Stimulated activated naive B cell treated with anti-CD40 and anti-IgM and Interleukin-4, amounts not matched to agents 10 μg/mL and 1 μg/mL and 100 μg/mL, for 72 hours (primary cell): ENCODE measurements around the gene FOXD4L6.
"Not testable (repeated sequence)": the region's sequence is repeated elsewhere in the genome, so short reads cannot be mapped to it uniquely, and the experiment has no call there.

Experiments
- ATAC-seq, 2 donors: fragments of 150-1000 bp; cut with Tn5 transposase; replicated peaks; 2 replicates each; pipeline ENCODE4 v1.10.0; 2021; ENCODE audit warnings: moderate library complexity in 1 of 2
- DNase-seq: peaks from one replicate; pipeline ENCODE4 v3.0.0; 2021
- H3K27ac Mint-ChIP-seq: one replicate; pipeline ENCODE4 v1.8.0; 2022; ENCODE audit warnings: mild to moderate bottlenecking, mixed read lengths
- H3K27me3 Mint-ChIP-seq, 2 donors: one replicate each; pipeline ENCODE4 v1.8.0; 2022; ENCODE audit warnings: mixed read lengths in 2 of 2
- H3K36me3 Mint-ChIP-seq, 2 donors: one replicate each; pipeline ENCODE4 v1.8.0; 2022; ENCODE audit warnings: mixed read lengths in 2 of 2, mild to moderate bottlenecking in 1 of 2
- H3K4me1 Mint-ChIP-seq, 2 donors: one replicate each; pipeline ENCODE4 v1.8.0; 2022; ENCODE audit warnings: mixed read lengths in 2 of 2, mild to moderate bottlenecking in 1 of 2
- H3K4me3 Mint-ChIP-seq, 2 donors: one replicate each; pipeline ENCODE4 v1.8.0; 2022; ENCODE audit warnings: mild to moderate bottlenecking in 2 of 2, mixed read lengths in 2 of 2, moderate library complexity in 1 of 2
- H3K9me3 Mint-ChIP-seq, 2 donors: one replicate each; pipeline ENCODE4 v1.8.0; 2022; ENCODE audit warnings: mixed read lengths in 2 of 2, mild to moderate bottlenecking in 1 of 2

FOXD4L6 gene

DNA sequence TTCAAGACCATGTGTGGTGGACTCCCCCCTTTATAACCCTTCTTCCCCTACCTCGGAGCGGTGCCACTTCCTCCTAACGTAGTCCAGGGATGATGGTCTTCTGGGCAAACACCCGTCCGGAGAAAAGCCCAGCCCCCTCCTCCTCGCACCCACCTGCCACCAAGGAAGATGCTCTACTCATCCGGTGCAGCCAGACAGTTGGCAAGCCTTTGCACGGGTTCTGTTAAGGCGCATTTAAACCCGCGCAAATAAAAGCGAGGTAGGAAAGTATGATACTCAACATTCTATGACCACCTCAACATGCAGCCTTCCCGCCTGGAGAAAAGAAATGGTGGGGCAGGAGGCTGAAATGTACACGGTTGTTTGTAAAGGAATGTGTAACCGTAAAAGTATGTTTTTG, at the start of gene FOXD4L6:
Gene FOXD4L6 (minus strand): TSS at position 101 of the 400 bp plus-strand sequence. CDS start 298 bp downstream, outside the sequence.
- H3K4me3 Mint-ChIP-seq, H3K4me1 Mint-ChIP-seq, DNase-seq, H3K9me3 Mint-ChIP-seq, H3K27me3 Mint-ChIP-seq, ATAC-seq, H3K27ac Mint-ChIP-seq, H3K36me3 Mint-ChIP-seq: not testable (repeated sequence)

DNA sequence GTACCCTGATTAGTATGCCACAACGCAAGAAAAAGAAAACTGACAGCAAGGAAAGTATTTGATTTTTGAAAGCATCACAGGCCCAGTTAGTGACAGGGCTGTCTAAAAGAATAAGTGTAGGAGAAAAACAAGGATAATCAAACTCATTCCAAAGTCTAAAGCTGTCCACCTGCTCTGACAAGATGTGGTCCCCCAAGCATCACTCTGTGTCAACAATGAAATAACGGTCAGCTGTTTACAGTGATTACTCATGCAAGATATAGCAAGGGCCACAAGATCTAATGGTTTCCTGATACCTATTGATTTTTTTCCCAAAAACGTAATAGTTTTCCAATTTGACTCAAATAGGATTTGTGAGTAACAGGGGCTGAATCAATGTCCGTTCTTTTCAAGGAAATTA, 46.5 kb upstream of the FOXD4L6 start:
- H3K9me3 Mint-ChIP-seq, ATAC-seq, H3K4me3 Mint-ChIP-seq, DNase-seq, H3K27me3 Mint-ChIP-seq, H3K4me1 Mint-ChIP-seq, H3K36me3 Mint-ChIP-seq, H3K27ac Mint-ChIP-seq: not testable (repeated sequence)

DNA sequence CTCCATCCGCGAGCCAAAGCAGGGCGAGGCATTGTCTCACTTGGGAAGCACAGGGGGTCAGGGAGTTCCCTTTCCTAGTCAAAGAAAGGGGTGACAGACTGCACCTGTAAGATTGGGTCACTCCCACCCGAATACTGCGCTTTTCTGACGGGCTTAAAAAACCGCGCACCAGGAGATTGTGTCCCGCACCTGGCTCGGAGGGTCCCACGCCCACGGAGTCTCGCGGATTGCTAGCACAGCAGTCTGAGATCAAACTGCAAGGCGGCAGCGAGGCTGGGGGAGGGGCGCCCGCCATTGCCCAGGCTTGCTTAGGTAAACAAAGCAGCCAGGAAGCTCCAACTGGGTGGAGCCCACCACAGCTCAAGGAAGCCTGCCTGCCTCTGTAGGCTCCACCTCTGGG, 21.6 kb upstream of the FOXD4L6 start:
- not testable (repeated sequence) for H3K27ac Mint-ChIP-seq, ATAC-seq, H3K36me3 Mint-ChIP-seq, H3K4me1 Mint-ChIP-seq, H3K4me3 Mint-ChIP-seq, DNase-seq, H3K27me3 Mint-ChIP-seq, H3K9me3 Mint-ChIP-seq

DNA sequence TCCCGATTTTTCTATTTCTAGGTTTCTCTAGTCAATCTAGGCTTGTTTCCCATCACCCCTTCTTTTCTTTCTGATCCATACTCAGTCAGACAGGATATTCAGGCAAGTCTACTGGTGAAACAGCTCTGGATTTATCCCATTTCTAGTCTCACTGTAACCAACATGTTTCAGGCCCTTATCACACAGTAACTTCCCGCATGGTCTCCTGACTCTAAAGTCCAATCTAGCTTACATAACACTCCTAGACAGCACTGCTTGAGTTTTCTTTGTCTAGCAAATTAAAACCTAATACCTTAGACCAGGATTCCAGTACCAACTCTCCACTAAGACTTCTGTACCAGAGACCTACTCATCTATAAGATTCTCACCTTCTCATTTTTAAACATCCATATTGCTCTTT, 13.4 kb upstream of the FOXD4L6 start:
- not testable (repeated sequence) for DNase-seq, ATAC-seq, H3K4me3 Mint-ChIP-seq, H3K27ac Mint-ChIP-seq, H3K36me3 Mint-ChIP-seq, H3K9me3 Mint-ChIP-seq, H3K4me1 Mint-ChIP-seq, H3K27me3 Mint-ChIP-seq

DNA sequence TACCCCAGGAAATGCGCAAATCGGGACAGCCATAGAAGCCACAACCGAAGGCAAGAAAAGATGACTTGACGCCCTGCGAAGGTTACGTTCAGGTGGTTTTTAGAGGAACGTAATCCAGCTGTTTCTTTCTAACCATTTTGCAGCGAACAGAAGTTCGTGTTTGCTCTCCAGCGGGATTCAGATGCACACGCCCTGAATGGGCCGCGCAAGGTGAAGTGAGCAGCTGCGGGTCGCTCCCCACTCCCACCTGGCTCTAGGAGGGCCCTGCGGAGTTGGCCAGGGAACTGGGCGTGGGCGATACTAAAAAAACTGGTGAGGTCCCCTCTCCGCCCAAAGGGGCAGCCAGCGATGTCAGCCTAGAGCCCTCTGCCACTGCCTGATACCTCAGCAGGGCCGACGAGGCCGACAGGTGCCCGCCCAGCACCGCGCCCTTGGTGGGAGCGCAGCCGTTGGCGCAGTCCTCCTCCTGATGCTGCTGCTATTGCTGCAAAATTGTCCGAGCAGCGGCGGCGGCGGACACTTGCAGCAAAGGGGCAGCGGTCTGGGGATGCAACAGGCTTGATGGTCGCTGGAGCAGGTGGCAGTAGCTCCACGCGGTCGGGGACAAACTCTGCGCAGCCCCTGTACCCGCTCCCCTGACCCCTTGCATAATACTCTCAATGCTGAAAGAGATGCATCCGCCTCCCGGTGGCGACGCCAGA, 1.6 kb downstream of the FOXD4L6 start:
- not testable (repeated sequence) for H3K27me3 Mint-ChIP-seq, DNase-seq, H3K36me3 Mint-ChIP-seq, H3K27ac Mint-ChIP-seq, ATAC-seq, H3K4me3 Mint-ChIP-seq, H3K4me1 Mint-ChIP-seq, H3K9me3 Mint-ChIP-seq

DNA sequence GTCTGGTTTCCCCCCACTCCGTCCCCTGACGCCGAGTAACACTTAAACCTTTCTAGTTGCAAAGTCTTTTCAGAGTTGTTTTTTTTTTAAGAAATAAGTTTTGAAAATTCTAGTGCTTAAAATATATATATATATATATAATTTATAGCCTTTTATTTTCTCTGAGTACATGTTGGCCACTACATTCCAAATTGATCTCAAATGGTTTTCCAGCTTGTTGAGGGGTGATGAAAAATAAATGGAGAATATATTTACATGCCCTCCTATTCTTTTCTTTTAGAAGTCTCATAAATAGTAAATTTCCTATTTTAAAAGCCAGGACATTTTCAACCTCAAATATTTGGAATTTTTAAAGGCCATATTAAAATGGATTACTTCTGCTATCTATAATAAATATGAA, 2.5 kb downstream of the FOXD4L6 start:
- H3K36me3 Mint-ChIP-seq, H3K27me3 Mint-ChIP-seq, H3K4me1 Mint-ChIP-seq, H3K27ac Mint-ChIP-seq, H3K9me3 Mint-ChIP-seq, H3K4me3 Mint-ChIP-seq, DNase-seq, ATAC-seq: not testable (repeated sequence)

DNA sequence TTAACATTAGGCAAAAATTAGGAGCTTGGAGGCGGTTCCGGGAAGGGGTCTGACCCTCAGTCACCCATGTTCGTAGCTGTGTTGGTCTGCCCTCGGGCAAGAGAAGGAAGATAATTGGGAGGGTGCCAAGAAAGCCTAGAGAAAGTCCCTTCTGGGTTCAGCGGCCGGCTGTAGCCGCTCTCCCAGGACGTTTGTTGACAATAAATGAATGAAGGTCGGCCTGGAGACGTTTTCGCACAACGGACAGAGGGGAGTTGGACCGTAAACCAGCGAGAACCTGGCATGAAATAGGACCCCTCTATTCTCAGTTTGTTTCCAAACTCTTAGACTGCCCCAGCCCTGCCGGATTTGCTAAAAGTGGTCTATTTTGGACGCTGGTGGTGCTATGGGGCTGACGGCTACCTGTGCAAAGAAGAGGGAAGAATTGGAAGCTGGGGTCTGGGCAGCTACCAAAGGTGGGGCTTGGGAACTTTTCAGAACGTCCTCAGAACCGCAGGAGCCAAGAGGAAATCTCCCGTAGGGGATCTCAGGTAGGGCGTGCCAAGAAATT, 3.3 kb downstream of the FOXD4L6 start:
- not testable (repeated sequence) for H3K4me1 Mint-ChIP-seq, H3K9me3 Mint-ChIP-seq, H3K36me3 Mint-ChIP-seq, ATAC-seq, H3K4me3 Mint-ChIP-seq, DNase-seq, H3K27ac Mint-ChIP-seq, H3K27me3 Mint-ChIP-seq

DNA sequence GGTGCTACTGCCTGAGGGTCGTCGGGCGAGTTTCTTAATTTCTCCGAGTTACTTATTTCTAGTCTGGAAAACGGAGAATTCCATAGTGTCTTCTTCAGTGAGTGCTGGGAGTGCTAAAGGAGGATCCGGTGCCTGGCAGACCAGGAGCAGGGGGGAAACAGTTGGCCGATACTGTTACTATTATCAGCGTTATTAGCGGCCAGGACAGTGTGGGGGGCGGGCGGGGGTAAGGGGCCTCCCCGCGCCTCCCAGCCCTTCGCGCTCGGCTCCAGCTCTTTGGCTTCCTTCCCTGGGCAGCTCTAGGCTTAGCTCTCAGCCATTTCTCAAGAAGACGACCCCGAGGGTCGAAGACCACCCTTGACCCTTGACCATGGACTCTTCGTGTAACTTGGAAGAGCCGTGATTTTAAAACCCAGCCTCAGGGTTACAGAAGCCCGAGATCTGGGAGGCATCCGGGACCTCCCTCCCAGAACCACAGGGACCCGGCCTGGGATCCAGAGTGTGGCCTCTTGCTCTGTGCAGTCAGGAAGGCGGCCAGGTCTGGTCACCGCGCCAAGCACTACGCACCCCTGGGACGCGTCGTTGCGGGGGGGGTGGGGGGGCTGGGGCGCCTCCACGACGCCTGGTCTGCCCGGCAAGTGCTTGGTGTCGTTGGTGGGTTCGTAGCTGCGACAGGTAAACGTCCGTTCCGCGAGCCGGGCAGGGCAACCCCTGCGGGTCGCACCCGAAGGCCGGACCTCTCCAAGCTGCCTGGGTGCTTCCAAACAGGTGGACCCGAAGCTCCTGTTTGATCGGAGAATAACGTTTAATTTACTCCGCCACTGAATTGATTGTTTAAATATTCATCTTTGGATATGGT, 4.0 kb downstream of the FOXD4L6 start:
- not testable (repeated sequence) for ATAC-seq, H3K4me3 Mint-ChIP-seq

DNA sequence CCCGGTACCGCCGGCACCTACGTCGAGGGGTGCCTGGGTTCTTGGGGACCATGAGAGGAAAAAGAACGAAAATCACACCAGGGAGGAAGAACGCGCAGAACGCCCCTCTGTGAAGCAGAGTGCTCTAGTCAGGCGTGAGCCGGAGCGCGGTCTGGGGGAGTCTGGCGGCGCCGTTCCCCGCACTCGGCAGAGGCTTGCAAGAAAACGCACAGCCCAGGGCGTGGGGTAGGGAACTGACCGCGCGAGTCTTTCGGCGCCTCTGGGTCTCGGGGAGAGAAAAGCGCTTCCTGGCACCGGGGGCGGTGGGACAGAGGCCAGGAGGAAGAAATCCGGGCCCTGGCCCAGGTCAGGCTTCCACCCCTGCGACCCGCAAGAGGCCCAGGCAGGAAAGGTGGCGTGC, 4.7 kb downstream of the FOXD4L6 start:
- not testable (repeated sequence) for H3K9me3 Mint-ChIP-seq, H3K36me3 Mint-ChIP-seq, ATAC-seq, H3K27ac Mint-ChIP-seq, H3K27me3 Mint-ChIP-seq, H3K4me3 Mint-ChIP-seq, H3K4me1 Mint-ChIP-seq, DNase-seq

More for the DNA sequence above, 4.0 kb downstream of the FOXD4L6 start:
- not testable (repeated sequence) for DNase-seq, H3K27ac Mint-ChIP-seq, H3K27me3 Mint-ChIP-seq, H3K36me3 Mint-ChIP-seq, H3K9me3 Mint-ChIP-seq, H3K4me1 Mint-ChIP-seq

DNA sequence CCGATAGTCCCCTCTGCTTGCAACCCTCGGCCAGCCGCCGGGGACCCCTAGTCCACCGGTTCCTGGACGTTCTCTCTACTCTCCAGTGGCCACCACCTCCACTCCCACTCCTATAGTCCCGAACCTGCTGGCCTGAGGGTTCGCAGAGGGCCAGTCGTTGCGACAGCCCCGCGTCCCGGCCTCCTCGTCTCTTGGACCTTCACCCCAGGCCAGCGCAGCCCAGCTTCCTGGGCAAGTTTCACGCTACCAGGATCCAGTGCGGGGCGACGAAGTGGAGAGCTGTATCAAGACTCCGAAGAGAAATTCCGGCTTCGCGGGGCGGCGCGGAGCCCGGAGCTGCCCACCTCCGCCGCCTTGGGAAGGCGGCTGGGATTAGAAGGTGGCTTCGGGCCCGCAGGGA, 5.1 kb downstream of the FOXD4L6 start:
- not testable (repeated sequence) for H3K36me3 Mint-ChIP-seq, H3K9me3 Mint-ChIP-seq, H3K27me3 Mint-ChIP-seq, H3K4me3 Mint-ChIP-seq, ATAC-seq, H3K27ac Mint-ChIP-seq, H3K4me1 Mint-ChIP-seq, DNase-seq

DNA sequence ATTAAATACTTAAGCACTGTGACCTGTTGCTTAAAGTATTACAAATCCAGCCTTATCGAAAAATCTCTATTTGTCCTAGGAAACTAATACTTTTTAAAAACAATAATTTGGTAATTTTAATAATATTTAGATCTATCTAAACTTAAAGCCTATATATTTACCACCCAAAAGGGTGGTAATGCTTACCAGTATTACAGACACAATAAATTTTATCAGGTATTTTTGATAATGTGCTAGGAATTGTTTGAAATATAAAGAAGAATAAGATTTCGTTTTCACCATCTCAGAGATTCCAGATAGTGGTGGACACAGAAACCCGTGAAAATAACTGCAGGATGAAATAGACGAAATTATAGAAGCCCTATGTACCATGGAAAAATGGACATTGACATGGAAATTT, 7.8 kb downstream of the FOXD4L6 start:
- ATAC-seq, H3K9me3 Mint-ChIP-seq, H3K4me3 Mint-ChIP-seq, H3K27me3 Mint-ChIP-seq, H3K27ac Mint-ChIP-seq, H3K4me1 Mint-ChIP-seq, H3K36me3 Mint-ChIP-seq, DNase-seq: not testable (repeated sequence)

DNA sequence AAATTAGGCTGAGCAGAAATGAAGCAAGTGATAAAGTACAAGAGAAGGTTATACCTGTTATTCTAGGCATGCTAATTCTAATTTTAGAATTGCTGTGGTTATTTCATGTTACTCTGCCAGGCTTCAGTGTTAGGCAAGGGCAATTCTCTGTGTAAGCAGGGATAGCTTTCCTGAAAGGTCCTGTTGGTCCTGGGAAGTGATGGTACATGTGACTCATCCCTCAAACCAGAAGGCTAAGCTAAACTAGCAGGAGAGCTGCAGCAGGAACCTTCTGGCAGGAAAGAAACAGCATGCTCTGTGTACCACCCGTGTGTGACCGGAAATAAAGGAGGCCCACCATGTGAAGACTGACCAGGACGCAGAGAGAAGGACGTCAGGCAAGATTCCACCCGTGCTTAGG, 8.8 kb downstream of the FOXD4L6 start:
- H3K4me1 Mint-ChIP-seq, ATAC-seq, H3K27me3 Mint-ChIP-seq: not testable (repeated sequence)

DNA sequence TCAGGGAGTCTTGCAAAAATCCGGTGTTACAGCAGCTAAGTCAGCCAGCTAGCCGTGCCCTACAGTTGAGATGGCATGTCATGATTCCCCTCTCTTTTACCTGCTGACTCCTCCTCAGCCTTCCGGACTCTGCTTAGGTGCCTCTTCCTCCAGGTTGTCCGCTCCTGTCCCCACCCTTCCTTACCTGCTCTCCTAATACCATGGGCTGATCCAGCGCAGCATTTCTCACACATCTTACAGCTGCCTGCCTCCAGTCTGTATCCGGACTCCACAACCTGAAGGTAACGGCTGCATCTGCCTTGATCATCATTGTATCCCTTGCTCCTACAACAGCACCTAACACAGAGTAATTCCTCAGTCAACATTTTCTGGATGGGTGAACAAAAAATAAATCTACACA, 9.2 kb downstream of the FOXD4L6 start:
- DNase-seq, H3K36me3 Mint-ChIP-seq, H3K4me3 Mint-ChIP-seq, H3K4me1 Mint-ChIP-seq, H3K27ac Mint-ChIP-seq, H3K27me3 Mint-ChIP-seq, ATAC-seq, H3K9me3 Mint-ChIP-seq: not testable (repeated sequence)

More for the DNA sequence above, 8.8 kb downstream of the FOXD4L6 start:
- H3K27ac Mint-ChIP-seq, H3K4me3 Mint-ChIP-seq, H3K36me3 Mint-ChIP-seq, DNase-seq, H3K9me3 Mint-ChIP-seq: not testable (repeated sequence)

DNA sequence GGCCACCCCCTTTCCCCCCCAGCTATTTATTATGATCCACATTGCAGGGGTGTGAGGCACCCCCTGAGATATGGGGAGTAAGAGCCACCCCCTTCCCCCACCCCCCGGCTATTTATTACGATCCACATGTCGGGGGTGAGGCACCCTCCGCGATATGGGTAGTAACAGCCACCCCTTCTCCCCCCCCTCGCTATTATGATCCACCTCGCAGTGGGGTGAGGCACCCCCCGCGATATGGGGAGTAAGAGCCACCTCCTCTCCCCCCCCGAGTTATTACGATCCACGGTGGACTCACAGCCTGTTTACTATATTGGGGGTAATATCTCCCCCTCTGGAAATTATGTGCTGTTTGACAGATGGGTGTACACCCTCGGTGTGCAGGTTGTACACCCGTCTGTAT, 15.1 kb downstream of the FOXD4L6 start:
- H3K4me1 Mint-ChIP-seq, H3K27ac Mint-ChIP-seq, H3K4me3 Mint-ChIP-seq, DNase-seq, H3K27me3 Mint-ChIP-seq, H3K36me3 Mint-ChIP-seq, H3K9me3 Mint-ChIP-seq: not testable (repeated sequence)
- peak in 1 of 2 donors; percentile 7 for ATAC-seq

DNA sequence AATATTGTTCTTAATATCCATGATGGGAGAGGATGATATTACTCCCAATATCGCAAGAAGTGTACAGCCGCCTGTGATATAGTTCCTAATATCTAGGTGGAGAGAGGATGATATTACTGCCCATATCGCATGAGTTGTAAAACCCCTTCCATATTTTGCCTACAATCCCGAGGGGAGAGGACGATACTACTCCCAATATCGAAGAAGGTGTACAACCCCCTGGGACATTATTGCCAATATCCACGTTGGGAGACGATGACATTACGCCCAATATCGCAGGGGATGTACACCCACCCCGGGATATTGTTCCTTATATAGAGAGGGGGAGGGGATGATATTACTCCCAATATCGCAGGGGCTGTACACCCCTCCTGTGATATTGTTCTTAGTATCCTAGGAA, 17.1 kb downstream of the FOXD4L6 start:
- H3K27ac Mint-ChIP-seq, H3K4me1 Mint-ChIP-seq, ATAC-seq, DNase-seq, H3K9me3 Mint-ChIP-seq, H3K36me3 Mint-ChIP-seq, H3K4me3 Mint-ChIP-seq: not testable (repeated sequence)
- peaks cover 4 to 12% of the 10 kb centered on the region in 2 donors for H3K27me3 Mint-ChIP-seq
